ENCODE data around the gene MT1A. TPM values are rescaled to one million over a fixed set of nuclear protein-coding genes. Genes with fewer than 3 reads are reported as not detected.

Gene MT1A
- total RNA-seq, 1 experiment from 2014 or later = not detected

- TF ChIP-seq JUND (IDR thresholded peaks at IDR 0.05) = no peak
- no peak for TF ChIP-seq EZH2phosphoT487 (IDR thresholded peaks at IDR 0.05; ENCODE audit: borderline replicate concordance)
- no peak for TF ChIP-seq ZNF274 (IDR thresholded peaks at IDR 0.05; ENCODE audit: low read depth, low read length)
- TF ChIP-seq CBX3 (IDR thresholded peaks at IDR 0.05; ENCODE audit: low read depth) = no peak
- TF ChIP-seq YY1 (IDR thresholded peaks at IDR 0.05; ENCODE audit: extremely low read depth, insufficient replicate concordance, low read depth, low read length) = no peak
- TF ChIP-seq CTCF (IDR thresholded peaks at IDR 0.05 in 2 of 3, conservative IDR thresholded peaks at IDR 0.05 in 1 of 3; ENCODE audit: borderline replicate concordance in 1 of 3, insufficient read depth in 1 of 3, low read depth in 2 of 3, low read length in 2 of 3) = no peak
- TF ChIP-seq ZBTB33 (IDR thresholded peaks at IDR 0.05; ENCODE audit: extremely low read depth, insufficient replicate concordance, low read length) = no peak
- no peak for TF ChIP-seq POLR2A (IDR thresholded peaks at IDR 0.05; ENCODE audit: borderline replicate concordance, extremely low read depth, insufficient read depth, insufficient read length)
- no peak for TF ChIP-seq TCF7L2 (IDR thresholded peaks at IDR 0.05; ENCODE audit: borderline replicate concordance, extremely low read depth, insufficient read depth, insufficient read length)
- TF ChIP-seq POLR2AphosphoS5 (IDR thresholded peaks at IDR 0.05; ENCODE audit: low read depth, low read length) = no peak
- TF ChIP-seq FOSL1 (IDR thresholded peaks at IDR 0.05; ENCODE audit: low read depth) = no peak
- no peak for TF ChIP-seq EGR1 (IDR thresholded peaks at IDR 0.05; ENCODE audit: low read depth)
- TF ChIP-seq SIN3A (IDR thresholded peaks at IDR 0.05; ENCODE audit: low read depth) = no peak
- TF ChIP-seq MAX (IDR thresholded peaks at IDR 0.05) = no peak
- TF ChIP-seq REST (IDR thresholded peaks at IDR 0.05; ENCODE audit: low read depth) = no peak
- TF ChIP-seq ELF1 (IDR thresholded peaks at IDR 0.05; ENCODE audit: borderline replicate concordance, low read depth) = no peak
- TF ChIP-seq ATF3 (IDR thresholded peaks at IDR 0.05) = no peak
- TF ChIP-seq ZFX (IDR thresholded peaks at IDR 0.05) = no peak
- Histone ChIP-seq H3K27me3 (ENCODE audit: insufficient read depth, low read length) (no peaks in the 10 kb centered on the region), H3K79me2 (ENCODE audit: insufficient read depth, low read length) (peaks cover 12% of the 10 kb centered on the region), H3K9ac (ENCODE audit: low read length) (no peak overlapping the region), H3K4me3 (replicated peaks in 1 of 2; ENCODE audit: low read depth in 1 of 2, low read length in 2 of 2) (no peak overlapping the region), H3K27ac (ENCODE audit: low read depth, low read length) (no peak overlapping the region), H3K36me3 (ENCODE audit: control insufficient read depth in 1 of 2, insufficient read depth in 2 of 2, low read length in 2 of 2) (no peaks in the 10 kb centered on the region), H4K20me1 (ENCODE audit: insufficient read depth) (no peaks in the 10 kb centered on the region), H3K4me1 (ENCODE audit: control insufficient read depth in 1 of 2, insufficient read depth in 2 of 2, low read length in 2 of 2) (peaks cover 48 to 63% of the 10 kb centered on the region in 2 experiments), H2AFZ (ENCODE audit: low read depth, low read length, poor library complexity, severe bottlenecking) (peak overlapping the region; percentile 72), H3K9me3 (ENCODE audit: control insufficient read depth in 1 of 2, insufficient read depth in 1 of 2, low read depth in 1 of 2, low read length in 2 of 2) (no peaks in the 10 kb centered on the region), H3K9me2 (ENCODE audit: insufficient read depth) (no peaks in the 10 kb centered on the region), H3K4me2 (ENCODE audit: low read length) (peak overlapping the region; percentile 31)
- no TSS peak for BruUV-seq (replicated peaks)
- intact Hi-C loops (cut with micrococcal nuclease) = no loop called here
- ATAC-seq (no peak), DNase-seq (ENCODE audit: low read depth, low spot score) (no peak)
- ChIA-PET POLR2A (interaction anchor here (16.1 kb wide), 1 partner anchor 11 kb away, joined by 344 read pairs; the partner anchor contains the start of gene MT1E), CTCF (no interaction called here), RAD21 (ENCODE audit: low non-redundant PET in 1 of 2, low total read pairs in 2 of 2, uncharacterized antibody in 2 of 2, unreplicated experiment in 2 of 2) (no interaction called here)
These were observed 24.8 kb upstream of the MT1A start for GRCh38 chr16:56613706-56614105.

Measured in HCT116 (cell line).